Measurements from ENCODE around the gene LYSMD1.

Gene LYSMD1

GRCh38 chr1:151175041-151175741 is 9.5 kb upstream of the LYSMD1 start:
- no peak for DNase-seq (ENCODE audit: low read depth)

- DNase-seq (ENCODE audit: low read depth) = no peak
Observed at GRCh38 chr1:151171190-151171589, 5.5 kb upstream of the LYSMD1 start.

- DNase-seq (ENCODE audit: low read depth) = no peak
Observed at GRCh38 chr1:151167116-151167515, 1.4 kb upstream of the LYSMD1 start.

GRCh38 chr1:151166505-151166956 is 829 bp upstream of the LYSMD1 start:
- peak; percentile 26 for DNase-seq (ENCODE audit: low read depth)

GRCh38 chr1:151165281-151165737 is 393 bp downstream of the LYSMD1 start:
- peak; percentile 48 for DNase-seq (ENCODE audit: low read depth)

- DNase-seq (ENCODE audit: low read depth) = no peak
Observed at GRCh38 chr1:151164732-151165280, 896 bp downstream of the LYSMD1 start.

- DNase-seq (ENCODE audit: low read depth) = no peak
Observed at GRCh38 chr1:151159373-151159772, 6.3 kb downstream of the LYSMD1 start.

GRCh38 chr1:151158751-151159251 is 6.9 kb downstream of the LYSMD1 start:
- no peak for DNase-seq (ENCODE audit: low read depth)

GRCh38 chr1:151158326-151158725 is 7.4 kb downstream of the LYSMD1 start:
- DNase-seq (ENCODE audit: low read depth) = no peak

- DNase-seq (ENCODE audit: low read depth) = no peak
Observed at GRCh38 chr1:151157067-151157531, 8.6 kb downstream of the LYSMD1 start.

GRCh38 chr1:151156515-151156819 is 9.2 kb downstream of the LYSMD1 start, which contains the start of gene TNFAIP8L2:
TSS of gene TNFAIP8L2 (plus strand) at chr1:151156649. CDS start at chr1:151158698, 2,049 bp downstream.
- no peak for DNase-seq (ENCODE audit: low read depth)

- no peak for DNase-seq (ENCODE audit: low read depth)
Observed at GRCh38 chr1:151147665-151148064, 18.0 kb downstream of the LYSMD1 start.

- DNase-seq (ENCODE audit: low read depth) = no peak
Observed at GRCh38 chr1:151147132-151147503, 18.6 kb downstream of the LYSMD1 start.

- peak; percentile 78 for DNase-seq (ENCODE audit: low read depth)
Observed at GRCh38 chr1:151146412-151147131, 19.1 kb downstream of the LYSMD1 start, which contains the start of gene SEMA6C. TSS of gene SEMA6C (minus strand) at chr1:151146631. CDS start at chr1:151142621, 4,010 bp downstream.

GRCh38 chr1:151146072-151146411 is 19.7 kb downstream of the LYSMD1 start:
- DNase-seq (ENCODE audit: low read depth) = no peak

- DNase-seq (ENCODE audit: low read depth) = no peak
Observed at GRCh38 chr1:151145304-151146071, 20.2 kb downstream of the LYSMD1 start.

- no peak for DNase-seq (ENCODE audit: low read depth)
Observed at GRCh38 chr1:151144474-151145303, 21.0 kb downstream of the LYSMD1 start.

- DNase-seq (ENCODE audit: low read depth) = no peak
Observed at GRCh38 chr1:151143986-151144385, 21.7 kb downstream of the LYSMD1 start.

- DNase-seq (ENCODE audit: low read depth) = no peak
Observed at GRCh38 chr1:151143057-151143435, 22.7 kb downstream of the LYSMD1 start.

GRCh38 chr1:151142411-151143056 is 23.2 kb downstream of the LYSMD1 start:
- DNase-seq (ENCODE audit: low read depth) = no peak

- DNase-seq (ENCODE audit: low read depth) = no peak
Observed at GRCh38 chr1:151137789-151138188, 27.9 kb downstream of the LYSMD1 start.

All from fibroblast of the conjunctiva (primary cell).